ENCODE data around the gene GBP6.
"Not testable (repeated sequence)": the region's sequence is repeated elsewhere in the genome, so short reads cannot be mapped to it uniquely, and the experiment has no call there.

Gene GBP6

DNA sequence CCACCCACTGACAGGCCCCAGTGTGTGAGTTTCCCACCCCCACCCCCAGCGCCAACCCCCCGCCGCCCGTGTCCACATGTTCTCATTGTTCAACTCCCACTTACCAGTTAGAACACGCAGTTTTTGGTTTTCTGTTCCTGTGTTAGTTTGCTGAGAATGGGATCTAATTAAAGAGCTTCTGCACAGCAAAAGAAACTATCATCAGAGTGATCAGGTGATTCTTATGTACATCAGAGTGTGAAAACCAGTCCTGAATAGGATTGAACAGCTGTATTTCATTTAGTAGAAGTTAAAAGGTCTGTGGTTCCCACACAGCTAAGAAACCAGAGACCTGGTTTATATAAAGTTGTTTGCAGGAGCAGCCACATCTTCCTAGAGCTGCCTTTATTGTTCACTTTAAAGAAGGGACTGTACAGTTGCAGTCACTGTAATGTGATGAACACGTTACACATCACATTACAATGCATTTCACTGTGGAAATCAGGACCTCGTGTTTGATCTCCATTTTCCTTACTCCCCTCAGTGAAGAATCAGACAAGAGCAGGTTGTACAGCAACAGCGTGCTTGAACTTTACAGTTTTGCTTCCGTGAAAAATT lies 1.2 kb downstream of the GBP6 start:
- TF ChIP-seq, protein P1, sequence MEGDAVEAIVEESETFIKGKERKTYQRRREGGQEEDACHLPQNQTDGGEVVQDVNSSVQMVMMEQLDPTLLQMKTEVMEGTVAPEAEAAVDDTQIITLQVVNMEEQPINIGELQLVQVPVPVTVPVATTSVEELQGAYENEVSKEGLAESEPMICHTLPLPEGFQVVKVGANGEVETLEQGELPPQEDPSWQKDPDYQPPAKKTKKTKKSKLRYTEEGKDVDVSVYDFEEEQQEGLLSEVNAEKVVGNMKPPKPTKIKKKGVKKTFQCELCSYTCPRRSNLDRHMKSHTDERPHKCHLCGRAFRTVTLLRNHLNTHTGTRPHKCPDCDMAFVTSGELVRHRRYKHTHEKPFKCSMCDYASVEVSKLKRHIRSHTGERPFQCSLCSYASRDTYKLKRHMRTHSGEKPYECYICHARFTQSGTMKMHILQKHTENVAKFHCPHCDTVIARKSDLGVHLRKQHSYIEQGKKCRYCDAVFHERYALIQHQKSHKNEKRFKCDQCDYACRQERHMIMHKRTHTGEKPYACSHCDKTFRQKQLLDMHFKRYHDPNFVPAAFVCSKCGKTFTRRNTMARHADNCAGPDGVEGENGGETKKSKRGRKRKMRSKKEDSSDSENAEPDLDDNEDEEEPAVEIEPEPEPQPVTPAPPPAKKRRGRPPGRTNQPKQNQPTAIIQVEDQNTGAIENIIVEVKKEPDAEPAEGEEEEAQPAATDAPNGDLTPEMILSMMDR (IDR thresholded peaks at IDR 0.05; ENCODE audit: low read length, missing control alignments) = no peak
- DNase-seq (ENCODE audit: low read depth) = no peak
- no peak overlapping the region for H3K4me3 ChIP-seq (replicated peaks; ENCODE audit: low read depth, low read length)

DNA sequence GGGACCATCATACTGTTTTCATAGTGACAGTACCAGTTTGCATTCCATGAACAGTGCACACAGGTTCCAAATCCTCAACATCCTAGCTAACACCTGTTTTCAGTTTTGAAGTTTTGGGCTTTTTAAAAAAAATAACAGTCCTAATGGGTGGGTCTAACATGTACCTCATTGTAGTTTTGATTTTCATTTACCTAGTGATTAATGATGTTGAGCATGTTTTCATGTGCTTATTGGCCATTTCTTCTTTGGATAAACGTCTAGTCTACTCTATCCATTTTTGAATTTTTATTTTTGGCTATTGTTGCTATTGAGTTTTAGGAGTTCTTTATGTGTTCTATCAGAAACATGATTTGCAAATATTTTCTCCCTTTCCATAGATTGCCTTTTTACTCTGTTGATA lies 3.4 kb downstream of the GBP6 start:
- TF ChIP-seq, protein P1 (IDR thresholded peaks at IDR 0.05; ENCODE audit: low read length, missing control alignments) = no peak
- H3K4me3 ChIP-seq (replicated peaks; ENCODE audit: low read depth, low read length) = no peak overlapping the region
- DNase-seq (ENCODE audit: low read depth) = no peak

DNA sequence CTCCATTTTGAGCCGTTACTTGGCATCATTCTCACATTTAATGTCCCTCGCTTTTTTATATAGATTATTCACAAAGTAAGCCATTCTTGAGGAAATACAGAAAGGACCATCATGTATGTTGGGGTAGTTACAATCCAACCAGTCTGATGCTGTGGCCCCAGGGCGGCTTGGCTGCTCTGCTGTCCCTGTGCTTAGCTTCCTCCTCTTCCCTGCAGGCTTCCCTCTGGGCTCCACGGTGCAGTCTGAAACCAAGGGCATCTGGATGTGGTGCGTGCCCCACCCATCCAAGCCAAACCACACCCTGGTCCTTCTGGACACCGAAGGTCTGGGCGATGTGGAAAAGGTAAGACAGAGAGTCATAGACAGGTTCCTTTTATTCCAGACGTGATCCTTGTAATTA lies 5.5 kb downstream of the GBP6 start:
- DNase-seq (ENCODE audit: low read depth) = no peak
- no peak overlapping the region for H3K4me3 ChIP-seq (replicated peaks; ENCODE audit: low read depth, low read length)
- TF ChIP-seq, protein P1 (IDR thresholded peaks at IDR 0.05; ENCODE audit: low read length, missing control alignments) = no peak

DNA sequence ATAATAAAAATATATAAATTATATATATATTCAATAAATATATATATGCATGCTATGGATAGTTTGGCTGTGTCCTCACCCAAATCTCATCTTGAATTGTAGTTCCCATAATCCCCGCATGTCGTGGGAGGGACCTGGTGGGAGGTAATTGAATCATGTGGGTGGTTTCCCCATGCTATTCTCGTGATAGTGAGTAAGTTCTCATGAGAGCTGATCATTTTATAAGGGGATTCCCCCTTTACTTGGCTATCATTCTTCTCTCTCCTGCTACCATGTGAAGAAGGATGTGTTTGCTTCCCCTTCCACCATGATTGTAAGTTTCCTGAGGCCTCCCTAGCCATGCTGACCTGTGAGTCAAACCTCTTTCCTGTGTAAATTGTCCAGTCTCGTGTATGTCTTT lies 10.0 kb downstream of the GBP6 start:
- DNase-seq (ENCODE audit: low read depth); H3K4me3 ChIP-seq (replicated peaks; ENCODE audit: low read depth, low read length): not testable (repeated sequence)

DNA sequence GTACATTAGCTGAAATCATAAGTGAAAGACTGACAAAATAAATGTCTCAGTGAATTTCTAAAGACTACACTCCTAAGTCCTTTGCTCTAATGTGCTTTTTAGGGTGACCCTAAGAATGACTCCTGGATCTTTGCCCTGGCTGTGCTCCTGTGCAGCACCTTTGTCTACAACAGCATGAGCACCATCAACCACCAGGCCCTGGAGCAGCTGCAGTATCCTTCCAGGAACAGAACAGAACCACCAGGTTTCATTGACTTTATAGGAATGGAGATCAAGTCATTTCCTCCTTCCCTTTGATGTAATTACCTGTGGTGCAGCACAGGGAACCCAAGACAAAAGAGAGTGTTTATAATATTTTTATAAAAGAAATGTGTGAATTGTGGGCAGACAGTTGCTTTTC lies 14.1 kb downstream of the GBP6 start:
- no peak overlapping the region for H3K4me3 ChIP-seq (replicated peaks; ENCODE audit: low read depth, low read length)
- TF ChIP-seq, protein P1 (IDR thresholded peaks at IDR 0.05; ENCODE audit: low read length, missing control alignments) = no peak
- no peak for DNase-seq (ENCODE audit: low read depth)

DNA sequence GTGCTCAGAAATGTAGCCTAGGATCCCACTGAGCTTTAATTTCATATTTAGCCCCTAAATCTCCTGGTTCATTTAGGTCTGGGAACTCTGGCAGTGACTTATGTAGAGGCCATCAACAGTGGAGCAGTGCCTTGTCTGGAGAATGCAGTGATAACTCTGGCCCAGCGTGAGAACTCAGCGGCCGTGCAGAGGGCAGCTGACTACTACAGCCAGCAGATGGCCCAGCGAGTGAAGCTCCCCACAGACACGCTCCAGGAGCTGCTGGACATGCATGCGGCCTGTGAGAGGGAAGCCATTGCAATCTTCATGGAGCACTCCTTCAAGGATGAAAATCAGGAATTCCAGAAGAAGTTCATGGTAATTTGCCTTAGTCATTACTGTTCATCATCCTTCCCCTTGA lies 17.8 kb downstream of the GBP6 start:
- H3K4me3 ChIP-seq (replicated peaks; ENCODE audit: low read depth, low read length) = no peak overlapping the region
- DNase-seq (ENCODE audit: low read depth) = no peak
- TF ChIP-seq, protein P1 (IDR thresholded peaks at IDR 0.05; ENCODE audit: low read length, missing control alignments) = no peak

DNA sequence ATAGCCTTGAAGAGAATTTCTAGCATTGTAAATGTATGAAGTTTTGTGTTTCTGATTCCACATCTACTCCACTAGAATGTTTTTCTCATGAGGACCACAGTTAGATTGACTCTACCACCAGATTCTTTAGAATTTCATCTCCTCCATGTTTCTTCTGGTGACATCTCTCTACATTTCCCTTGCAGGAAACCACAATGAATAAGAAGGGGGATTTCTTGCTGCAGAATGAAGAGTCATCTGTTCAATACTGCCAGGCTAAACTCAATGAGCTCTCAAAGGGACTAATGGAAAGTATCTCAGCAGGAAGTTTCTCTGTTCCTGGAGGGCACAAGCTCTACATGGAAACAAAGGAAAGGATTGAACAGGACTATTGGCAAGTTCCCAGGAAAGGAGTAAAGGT lies 18.6 kb downstream of the GBP6 start:
- H3K4me3 ChIP-seq (replicated peaks; ENCODE audit: low read depth, low read length) = no peak overlapping the region
- DNase-seq (ENCODE audit: low read depth) = no peak
- TF ChIP-seq, protein P1 (IDR thresholded peaks at IDR 0.05; ENCODE audit: low read length, missing control alignments) = no peak

Measured in fibroblast of pulmonary artery (primary cell).